ENCODE data around the gene TOM1L2.

The TOM1L2 gene

DNA sequence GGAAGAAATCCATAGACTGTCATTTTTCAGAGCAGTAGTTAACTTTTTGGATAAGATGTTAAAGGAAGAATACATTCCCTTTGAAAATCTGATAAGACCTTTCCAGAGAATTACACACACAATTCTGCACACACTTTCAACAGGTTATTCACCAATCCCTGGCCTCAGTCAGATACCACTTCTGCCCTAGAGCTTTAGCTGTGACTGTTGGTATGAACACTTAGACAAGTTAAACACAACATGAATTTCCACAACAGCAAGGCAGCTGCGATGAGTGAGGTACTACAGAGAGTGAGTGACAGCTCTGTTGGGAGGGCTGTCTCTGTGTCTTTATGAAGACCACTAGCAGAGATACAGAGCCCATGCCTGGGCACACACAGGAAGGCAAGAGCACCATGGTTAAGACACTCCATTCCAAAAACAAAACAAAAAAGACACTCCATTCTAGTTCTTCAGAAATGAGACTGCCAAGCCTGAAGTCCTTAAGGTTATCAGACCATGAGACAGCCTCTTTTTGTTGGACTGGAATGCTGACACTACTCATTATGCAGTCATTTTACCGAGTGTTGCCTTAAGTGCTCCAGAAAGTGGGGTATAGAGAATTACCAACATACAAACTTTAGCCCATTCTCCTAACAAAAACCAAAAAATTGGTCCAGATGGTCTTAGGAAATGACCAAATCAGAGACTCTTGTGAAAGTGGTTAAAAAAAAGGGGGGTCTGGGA, 42.4 kb downstream of the TOM1L2 start:
- no peak for DNase-seq (ENCODE audit: low read depth)
- TF ChIP-seq, protein P1, sequence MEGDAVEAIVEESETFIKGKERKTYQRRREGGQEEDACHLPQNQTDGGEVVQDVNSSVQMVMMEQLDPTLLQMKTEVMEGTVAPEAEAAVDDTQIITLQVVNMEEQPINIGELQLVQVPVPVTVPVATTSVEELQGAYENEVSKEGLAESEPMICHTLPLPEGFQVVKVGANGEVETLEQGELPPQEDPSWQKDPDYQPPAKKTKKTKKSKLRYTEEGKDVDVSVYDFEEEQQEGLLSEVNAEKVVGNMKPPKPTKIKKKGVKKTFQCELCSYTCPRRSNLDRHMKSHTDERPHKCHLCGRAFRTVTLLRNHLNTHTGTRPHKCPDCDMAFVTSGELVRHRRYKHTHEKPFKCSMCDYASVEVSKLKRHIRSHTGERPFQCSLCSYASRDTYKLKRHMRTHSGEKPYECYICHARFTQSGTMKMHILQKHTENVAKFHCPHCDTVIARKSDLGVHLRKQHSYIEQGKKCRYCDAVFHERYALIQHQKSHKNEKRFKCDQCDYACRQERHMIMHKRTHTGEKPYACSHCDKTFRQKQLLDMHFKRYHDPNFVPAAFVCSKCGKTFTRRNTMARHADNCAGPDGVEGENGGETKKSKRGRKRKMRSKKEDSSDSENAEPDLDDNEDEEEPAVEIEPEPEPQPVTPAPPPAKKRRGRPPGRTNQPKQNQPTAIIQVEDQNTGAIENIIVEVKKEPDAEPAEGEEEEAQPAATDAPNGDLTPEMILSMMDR (IDR thresholded peaks at IDR 0.05; ENCODE audit: control insufficient read depth, extremely low read depth, insufficient read depth), result no peak
- H3K4me3 ChIP-seq (ENCODE audit: low read depth, low read length), result no peak overlapping the region

DNA sequence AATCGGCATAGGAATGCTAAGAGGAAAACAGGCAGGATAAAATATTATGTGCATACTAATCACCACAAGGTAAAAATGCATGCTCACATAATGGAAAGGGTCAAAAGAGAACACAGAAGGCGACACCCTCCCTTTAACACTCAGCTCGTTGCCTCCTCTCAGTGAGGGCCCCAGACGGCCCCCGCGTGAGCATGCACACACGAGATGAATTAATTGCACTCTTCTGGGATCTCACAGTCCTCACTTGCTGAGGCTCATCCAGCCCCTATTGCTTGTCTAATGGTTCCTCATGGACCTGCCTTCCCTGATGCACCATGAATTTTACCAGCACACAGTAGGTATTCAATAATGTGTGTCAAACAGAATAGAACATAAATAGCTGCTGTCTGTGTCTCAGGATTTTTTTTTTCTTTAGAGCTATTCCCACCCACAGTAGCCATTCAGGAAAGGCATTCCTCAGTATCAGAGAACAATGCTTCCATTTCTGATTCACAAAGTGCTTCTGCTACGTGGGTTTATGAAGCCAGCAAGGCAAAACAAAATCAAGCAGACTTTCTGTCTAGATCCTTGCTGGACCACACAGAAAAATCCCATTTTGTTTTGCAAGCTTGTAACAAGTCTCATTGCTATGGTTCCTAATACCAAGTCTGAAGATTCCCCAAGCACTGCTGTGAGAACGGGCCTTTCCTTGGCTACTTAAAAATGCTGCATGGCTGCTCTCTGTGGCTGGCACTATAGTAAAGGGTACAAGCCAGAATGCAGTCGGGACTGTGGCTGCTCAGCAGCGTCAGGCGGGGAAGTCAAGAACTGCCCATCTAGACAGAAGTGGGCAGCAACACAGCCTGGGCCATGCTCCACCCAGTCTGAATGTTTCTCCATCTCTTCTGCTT, 43.6 kb downstream of the TOM1L2 start:
- no peak for DNase-seq (ENCODE audit: low read depth)
- TF ChIP-seq, protein P1 (IDR thresholded peaks at IDR 0.05; ENCODE audit: control insufficient read depth, extremely low read depth, insufficient read depth), result no peak

DNA sequence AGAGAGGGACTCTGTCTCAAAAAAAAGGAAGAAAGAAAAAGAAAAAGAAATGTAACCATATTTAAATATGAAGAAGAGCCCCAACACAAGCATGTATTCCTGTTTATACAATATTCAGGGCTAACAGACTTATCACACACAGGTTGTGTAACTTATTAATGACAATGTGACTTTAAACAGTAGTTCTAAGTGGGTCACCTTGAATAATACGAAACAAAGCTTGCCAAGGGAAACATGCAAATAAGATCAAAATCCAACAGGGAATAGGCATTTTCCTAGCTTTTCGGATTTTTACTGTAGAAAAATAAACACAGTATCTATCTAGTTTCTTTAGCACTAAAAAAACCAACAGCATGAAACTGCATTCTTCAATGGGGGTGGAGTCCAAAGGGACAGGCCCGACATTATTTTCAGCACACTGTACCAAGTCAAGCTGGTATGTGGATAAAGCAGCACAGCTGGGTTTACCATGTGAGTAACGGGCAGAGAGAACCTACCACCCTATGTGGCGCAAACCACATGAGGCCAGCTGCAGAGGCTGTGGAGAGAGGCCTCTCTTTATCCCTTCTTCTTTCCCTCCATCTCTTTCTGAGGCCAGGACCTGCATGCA, 45.3 kb downstream of the TOM1L2 start:
- TF ChIP-seq, protein P1 (IDR thresholded peaks at IDR 0.05; ENCODE audit: control insufficient read depth, extremely low read depth, insufficient read depth), result no peak
- no peak overlapping the region for H3K4me3 ChIP-seq (ENCODE audit: low read depth, low read length)
- DNase-seq (ENCODE audit: low read depth), result no peak

More for the DNA sequence above, 43.6 kb downstream of the TOM1L2 start:
- no peak overlapping the region for H3K4me3 ChIP-seq (ENCODE audit: low read depth, low read length)

DNA sequence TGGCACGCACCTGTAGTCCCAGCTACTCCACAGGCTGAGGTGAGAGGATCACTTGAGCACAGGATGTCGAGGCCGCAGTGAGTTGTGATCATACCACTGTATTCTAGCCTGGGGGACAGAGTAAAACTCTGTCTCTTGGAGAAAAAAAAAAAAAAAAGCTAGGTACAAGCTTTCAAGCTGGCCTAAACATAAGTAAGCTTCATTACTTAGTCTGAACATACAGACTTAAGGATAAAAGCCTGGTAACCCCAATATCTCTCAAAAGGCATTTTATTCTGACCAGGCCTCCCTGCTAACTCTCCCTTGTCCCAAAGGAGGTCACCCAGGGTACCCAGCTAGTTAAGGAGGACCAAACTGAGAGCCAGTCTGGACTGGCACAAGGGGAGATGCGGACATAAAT, 46.2 kb downstream of the TOM1L2 start:
- no peak overlapping the region for H3K4me3 ChIP-seq (ENCODE audit: low read depth, low read length)
- no peak for DNase-seq (ENCODE audit: low read depth)
- TF ChIP-seq, protein P1 (IDR thresholded peaks at IDR 0.05; ENCODE audit: control insufficient read depth, extremely low read depth, insufficient read depth), result no peak

DNA sequence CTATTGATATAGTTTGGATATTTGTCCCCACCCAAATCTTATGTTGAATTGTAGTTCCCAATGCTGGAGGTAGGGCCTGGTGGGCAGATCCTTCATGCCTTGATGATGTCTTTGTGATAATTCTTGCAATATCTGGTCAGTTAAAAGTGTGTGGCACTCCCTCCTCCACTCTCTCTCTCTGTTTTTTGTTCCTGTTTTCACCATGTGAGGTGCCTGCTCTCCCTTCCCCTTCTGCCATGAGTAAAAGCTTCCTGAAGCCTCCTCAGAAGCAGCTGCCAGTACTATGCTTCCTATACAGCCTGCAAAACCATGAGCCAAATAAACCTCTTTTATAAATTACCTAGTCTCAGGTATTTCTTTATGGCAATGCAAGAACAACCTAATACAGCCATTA, 47.3 kb downstream of the TOM1L2 start:
- no peak for DNase-seq (ENCODE audit: low read depth)
- TF ChIP-seq, protein P1 (IDR thresholded peaks at IDR 0.05; ENCODE audit: control insufficient read depth, extremely low read depth, insufficient read depth), result no peak
- no peak overlapping the region for H3K4me3 ChIP-seq (ENCODE audit: low read depth, low read length)

DNA sequence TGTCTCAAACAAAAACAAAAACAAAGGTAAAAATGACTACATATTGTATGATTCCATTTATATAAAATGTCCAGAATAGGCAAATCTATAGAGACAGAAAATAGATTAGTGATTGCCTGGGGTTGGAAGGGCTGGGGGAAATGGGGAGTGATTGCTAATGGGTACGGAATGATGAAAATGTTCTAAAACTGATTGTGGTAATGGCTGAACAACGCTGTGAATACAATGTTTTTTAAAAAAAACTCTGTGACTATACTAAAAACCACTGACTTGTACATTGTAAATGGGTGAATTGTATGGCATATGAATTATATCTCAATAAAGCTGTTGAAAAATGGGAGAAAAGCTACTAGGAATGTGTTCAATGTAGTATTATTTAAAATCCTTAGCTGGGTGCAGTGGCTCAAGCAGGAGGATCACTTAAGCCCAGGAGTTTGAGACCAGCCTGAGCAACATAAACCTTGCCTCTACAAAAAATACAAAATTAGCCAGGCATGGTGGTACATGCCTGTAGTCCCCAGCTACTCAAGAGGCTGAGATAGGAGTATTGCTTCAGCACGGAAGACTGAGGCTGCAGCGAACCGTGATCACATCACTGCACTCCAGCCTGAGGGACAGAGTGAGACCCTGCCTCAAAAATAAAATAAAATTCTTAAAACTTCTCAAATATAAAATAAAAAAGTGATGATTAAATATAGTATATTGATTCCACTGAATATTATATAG, 47.9 kb downstream of the TOM1L2 start:
- TF ChIP-seq, protein P1 (IDR thresholded peaks at IDR 0.05; ENCODE audit: control insufficient read depth, extremely low read depth, insufficient read depth), result no peak
- no peak for DNase-seq (ENCODE audit: low read depth)
- H3K4me3 ChIP-seq (ENCODE audit: low read depth, low read length), result no peak overlapping the region

All from LNCaP clone FGC (cell line).